HG02973 (cell line): ENCODE results near the gene KCNIP4.

ENCODE experiments used
- ATAC-seq: cut with Tn5 transposase; IDR thresholded peaks from one replicate; pipeline ENCODE4 v1.9.1; 2021; ENCODE audit warnings: moderate library complexity; ENCODE audit not compliant: unreplicated experiment

Gene KCNIP4

DNA sequence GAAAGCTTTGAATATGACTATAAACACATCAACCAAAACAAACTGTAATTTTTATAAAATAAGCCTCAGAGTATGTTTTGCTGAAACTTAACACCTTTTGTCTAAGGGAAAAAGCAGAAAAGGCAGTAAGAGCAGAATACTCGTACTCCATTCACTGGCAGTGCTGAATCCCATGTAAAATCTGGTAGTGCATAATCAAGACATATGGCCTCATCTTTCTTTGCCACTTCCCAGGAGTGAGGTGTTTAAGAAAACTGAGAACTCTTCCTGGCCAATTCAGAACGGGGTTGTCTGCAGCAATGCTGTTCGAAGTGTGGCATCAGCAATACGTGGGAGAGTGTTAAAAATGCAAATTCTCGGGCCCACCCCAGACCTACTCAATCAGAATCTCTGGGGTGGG is 946.3 kb downstream of the KCNIP4 start:
- no peak for ATAC-seq

DNA sequence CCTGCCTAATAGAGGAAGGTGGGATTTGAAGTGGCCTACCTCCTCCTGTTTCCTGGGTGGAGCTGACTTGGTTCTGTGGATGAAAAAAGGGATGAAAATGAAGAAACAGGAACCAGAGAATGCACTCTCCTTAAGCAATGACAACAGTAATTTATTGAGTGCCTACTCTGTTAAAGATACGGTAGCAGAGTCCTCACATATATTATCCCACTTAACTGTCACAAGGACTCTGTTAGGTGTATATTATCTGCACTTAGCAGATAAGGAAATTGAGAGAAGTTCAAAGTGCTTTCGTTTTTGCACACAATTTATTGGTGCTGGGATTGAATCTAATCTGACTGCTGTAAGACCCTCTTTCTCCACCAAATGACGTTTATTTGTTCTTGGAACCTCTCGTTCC is 947.1 kb downstream of the KCNIP4 start:
- no peak for ATAC-seq

DNA sequence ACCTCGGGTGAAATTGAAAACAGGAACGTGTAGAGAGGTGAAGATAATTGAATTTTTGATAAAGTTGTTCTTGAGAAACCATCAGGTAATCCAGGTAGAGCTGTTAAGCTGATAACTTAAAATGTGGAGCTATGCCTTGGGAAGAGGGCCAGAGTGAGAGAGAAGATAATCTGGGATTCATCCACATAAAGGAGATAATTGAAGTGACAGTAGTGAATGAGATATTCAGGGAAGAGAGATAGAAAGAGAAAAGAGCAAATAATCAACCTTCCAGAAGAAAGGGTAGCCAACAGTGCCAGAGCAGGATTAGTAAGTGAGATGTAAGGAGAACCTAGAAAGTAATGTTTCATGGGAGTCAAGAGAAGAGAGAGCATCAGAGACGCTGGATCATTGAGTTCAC is 950.7 kb downstream of the KCNIP4 start:
- no peak for ATAC-seq

DNA sequence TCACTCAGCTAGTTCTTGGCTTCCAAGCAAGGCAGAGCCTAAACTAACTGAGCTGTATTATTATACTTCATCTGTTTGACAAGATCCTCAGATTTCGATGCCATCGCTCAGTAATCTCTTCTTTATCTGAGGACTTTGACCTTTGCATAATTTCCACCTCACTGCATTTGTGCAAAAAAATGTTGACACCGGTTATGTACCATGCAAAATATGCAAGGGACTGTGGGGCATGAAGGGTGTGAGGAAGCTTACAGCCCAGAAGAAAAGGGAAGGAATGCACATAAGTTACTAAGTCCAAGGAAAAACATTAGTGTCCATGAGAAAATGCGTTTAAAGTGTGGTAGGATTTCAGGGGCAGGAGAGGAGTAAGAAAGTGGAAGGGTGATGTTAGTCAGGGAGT is 953.0 kb downstream of the KCNIP4 start:
- ATAC-seq = no peak

DNA sequence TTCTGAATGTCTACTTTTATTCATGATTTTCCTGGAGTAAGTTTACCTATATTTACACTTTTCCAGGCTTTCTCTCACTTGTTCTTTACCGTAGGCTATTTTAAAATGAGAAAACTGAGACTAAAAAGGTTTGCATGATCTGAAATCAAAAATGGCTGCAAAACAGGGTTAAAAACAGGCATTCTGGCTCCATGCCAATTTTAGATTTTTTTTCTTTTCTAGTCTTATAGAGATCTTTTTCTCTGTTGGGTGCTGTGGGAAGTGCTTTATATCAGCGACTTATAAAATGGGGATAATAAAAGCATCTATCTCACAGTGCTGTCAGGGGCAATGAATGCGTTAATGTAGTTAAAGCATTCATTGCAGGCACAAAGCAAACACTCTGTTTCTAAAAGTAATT is 953.6 kb downstream of the KCNIP4 start:
- ATAC-seq = no peak

DNA sequence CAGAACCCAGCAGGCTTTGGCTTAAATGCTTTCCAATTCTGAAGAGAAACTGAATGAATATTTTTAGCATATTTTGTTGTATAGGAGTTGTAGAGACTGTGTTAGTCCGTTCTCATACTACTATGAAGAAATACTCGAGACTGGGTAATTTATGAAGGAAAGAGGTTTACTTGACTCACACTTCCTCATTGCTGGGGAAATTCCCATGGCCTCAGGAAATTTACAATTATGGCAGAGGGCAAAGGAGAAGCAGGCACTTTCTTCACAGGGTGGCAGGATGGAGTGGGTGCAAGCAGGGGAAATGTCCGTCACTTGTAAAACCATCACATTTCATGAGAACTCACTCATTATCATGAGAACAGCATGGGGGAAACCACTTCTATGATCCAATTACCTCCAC is 956.6 kb downstream of the KCNIP4 start:
- ATAC-seq = no peak

DNA sequence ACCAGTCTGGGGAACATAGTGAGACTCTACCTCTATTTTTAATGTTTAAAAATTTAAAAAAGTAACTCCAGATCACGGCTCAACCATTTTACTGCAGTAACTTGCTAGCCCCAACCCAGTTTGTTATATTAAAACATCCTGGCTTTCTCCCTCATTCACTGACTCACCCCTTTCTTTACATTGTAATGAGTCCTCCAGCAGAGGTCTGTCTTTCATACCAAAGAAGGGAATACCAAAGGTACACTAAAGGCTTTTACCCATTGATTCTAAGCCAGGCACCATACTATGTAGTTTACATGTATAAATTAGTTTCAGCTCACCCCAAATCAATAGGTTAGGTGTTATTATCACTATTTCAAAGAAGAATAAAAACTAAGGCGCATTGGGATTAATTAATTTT is 961.4 kb downstream of the KCNIP4 start:
- no peak for ATAC-seq

DNA sequence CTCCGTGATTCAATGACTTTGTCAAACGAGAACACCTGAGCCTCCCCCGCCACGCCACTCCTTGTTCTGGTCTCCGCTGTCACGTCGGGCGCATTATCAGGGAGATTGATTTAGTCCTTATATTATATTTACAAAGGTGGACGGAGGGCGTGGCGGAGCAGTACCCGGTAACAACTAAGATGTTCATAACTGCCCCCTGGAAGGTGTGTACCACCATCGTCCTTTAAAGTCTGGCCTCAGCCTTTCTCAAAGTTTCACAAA is 964.1 kb downstream of the KCNIP4 start:
- no peak for ATAC-seq

DNA sequence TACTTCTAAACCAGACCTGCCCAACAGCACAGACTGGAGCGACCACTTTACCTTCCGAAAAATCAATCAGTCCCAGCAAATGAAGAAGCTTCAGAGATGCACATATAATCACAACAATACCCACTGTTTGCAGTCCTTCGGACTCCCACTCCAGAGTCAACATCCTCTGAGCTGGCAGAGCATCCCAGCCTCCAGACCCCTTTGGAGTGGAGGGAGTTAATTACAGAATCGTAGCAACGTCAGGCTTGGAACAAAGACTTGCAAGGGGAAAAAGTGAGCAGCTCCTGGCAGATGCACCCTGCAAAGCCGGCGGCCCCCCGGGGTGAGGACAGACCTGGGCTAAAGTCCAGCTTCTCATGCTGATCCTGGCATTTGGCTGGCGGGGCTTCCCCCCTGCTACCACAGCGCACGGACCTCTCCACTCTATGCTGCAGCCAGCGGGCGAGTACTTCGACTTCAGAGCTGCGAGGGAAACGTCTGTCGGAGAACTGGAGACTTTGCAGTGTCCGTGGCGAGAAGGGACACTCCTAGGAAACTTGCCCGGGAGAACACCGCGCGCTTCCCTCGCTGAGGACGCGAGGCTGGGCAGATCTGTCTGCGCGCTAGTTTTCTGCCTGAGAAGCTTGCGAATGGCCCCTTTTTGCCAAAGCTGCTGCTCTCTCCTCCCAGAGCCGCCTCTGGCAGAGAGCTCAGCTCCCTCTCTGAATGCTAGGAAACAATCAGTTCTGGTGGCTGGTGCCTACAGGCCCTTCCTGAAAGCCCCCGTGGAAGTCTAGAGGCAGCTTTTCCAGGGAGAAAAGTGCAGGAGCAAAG is 964.6 kb downstream of the KCNIP4 start:
- ATAC-seq = no peak

DNA sequence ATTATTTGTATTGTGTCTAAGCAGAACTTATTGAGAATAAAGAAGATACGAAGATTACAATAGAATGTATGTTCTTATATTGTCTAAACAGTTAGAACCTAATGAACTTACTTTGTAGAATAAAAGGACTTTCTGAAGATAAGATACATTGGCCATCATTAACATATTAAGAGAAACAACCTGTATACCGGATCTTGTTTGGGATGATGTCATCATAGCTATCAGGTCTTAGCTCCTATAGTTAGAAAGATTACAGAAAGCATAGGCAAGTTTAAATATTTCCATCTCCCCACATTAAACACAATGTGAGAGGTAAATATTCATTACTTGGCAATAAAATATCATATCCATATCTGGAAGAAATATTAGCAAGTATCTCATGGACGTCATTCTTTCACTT is 966.0 kb downstream of the KCNIP4 start:
- ATAC-seq = no peak

DNA sequence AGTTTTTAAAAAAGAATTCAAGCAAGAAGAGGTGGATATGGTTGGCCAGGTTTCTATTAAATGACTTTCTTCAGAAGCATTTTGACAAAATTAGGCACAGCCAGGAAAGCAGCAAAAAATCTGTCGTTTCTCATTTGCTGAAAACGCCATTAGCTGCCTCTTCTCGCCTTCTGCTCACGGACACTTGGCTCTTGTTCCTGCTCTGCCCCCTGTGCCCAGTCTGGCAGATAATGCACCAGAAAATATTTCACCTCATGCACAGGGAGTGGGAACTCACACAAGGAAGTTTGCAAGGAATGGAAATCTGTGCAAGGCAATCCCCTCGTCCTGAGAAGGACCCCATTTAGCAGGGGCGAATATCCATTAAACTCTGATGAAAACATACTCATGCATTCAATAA is 988.3 kb downstream of the KCNIP4 start:
- ATAC-seq = no peak

DNA sequence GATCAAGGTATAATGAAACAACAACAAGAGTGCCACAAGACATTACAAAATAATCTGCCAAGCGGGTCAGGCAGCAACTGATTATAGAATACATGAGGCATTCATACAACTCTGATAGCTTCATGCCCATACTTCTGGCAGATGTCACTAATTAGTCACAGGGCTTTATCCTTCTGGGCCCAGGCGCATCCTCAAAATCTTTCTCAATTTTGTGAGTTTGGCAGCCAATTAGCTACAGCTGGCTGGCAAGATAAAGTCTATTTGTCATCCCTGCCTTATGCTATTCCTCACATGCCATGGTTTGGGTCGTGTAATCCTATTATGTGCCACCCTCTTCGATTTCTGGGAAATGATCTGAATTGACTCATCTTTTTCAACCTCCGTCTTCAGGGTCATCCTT is 994.0 kb downstream of the KCNIP4 start:
- no peak for ATAC-seq

DNA sequence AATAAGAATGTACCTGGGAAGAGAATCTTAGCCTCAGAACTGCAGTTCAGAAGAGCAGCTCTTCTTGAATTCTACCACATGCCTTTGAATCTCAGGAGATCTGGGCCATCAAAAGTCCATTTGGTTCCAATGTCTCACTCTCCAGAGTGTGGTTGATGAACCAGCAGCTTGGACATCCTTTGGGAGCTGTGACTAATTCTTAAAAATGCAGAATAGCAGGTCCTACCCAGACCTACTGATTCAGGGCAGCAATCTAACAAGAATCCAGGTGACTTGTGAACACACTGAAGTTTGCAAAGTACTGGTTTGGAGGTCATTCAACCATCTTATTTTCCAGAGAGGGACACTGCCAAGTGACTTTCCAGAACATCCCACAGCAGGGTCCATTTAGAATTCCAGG is 1003.6 kb downstream of the KCNIP4 start:
- no peak for ATAC-seq

DNA sequence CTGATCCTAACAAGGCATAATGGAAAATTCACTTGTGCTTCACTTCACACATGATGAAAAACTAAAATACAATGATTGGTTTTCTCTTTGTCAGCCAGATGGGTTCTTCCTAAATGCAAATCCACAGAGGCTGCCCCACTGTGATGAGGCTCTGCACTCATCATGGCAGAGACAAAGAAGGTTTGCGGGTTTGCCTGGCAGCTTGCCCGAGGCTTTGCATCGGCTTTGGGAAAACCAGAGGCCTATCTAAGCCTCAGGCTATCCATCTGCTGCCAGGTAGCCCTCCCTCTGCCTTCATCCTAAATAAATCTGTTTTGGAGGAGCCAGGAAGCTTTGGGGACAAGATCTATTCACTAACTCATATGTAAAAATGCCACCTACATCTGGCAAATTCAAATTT is 1004.1 kb downstream of the KCNIP4 start:
- no peak for ATAC-seq

DNA sequence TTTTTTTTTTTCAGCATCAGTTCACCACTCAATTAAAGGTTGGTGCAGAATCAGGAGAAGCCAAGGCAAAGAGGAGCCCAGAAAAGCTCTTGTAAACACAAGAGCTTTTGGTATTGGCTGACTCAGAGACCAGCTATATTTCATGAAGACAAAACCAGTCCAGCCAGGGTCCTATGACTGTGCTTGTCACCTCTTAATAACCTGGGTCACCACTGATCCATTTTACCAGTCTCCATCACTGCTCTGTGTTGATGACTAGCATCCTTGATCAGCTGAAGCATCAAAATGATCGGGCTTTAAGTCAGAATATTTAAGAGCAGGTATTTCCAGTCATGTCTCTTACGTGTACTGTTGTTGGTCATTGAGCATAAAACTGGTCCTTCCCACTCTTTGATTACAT is 1010.4 kb downstream of the KCNIP4 start:
- no peak for ATAC-seq

DNA sequence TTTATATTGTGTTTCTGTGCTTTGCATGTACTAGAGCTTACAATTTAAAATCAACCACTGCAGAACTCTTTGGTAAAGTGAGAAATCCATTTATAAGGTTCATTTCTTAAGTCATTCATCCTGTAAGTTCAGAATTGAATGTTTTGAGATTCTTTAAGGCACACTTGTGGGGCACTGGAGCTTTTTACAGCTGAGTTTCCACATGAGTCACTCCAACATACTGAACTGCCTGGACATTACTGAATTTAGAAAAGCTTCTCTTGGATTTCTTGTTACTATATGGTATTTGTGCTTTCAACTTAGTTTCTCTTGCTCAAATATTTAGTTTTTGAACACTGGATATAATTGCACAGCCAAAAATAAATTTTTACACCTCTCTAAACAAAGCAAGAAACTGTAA is 1022.0 kb downstream of the KCNIP4 start:
- ATAC-seq = no peak

DNA sequence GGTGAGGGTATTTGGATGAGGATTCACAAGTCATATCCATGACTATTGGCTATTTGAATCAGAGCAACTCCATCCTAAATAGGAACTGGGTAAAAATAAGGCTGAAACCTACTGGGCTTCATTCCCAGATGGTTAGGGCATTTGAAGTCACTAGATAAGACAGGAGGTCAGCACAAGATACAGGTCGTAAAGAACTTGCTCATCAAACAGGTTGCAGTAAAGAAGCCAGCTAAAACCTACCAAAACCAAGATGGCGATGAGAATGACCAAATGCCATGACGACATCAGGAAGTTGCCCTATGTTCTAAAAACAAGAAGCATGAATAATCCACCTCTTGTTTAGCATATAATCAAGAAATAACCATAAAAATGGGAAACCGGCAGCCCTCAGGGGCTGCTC is 1023.4 kb downstream of the KCNIP4 start:
- no peak for ATAC-seq

DNA sequence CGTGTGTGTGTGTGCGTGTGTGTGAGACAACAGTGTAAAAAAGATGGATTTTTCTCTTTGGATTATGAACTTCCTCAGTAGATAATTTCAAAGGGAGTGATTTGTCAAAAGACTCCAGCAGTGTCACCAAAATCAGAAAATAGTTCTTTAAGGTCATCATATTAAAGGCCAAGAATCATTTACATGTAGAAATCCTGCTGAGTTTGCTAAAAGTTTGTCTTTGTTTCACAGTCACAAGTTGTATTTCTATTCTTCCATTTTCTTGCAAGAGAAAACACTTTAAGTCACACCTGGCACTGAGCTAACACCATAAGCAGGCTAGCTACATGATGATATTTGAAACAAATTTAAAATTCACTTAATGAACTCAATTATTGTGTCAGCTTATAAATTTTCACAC is 1025.6 kb downstream of the KCNIP4 start:
- ATAC-seq = no peak

DNA sequence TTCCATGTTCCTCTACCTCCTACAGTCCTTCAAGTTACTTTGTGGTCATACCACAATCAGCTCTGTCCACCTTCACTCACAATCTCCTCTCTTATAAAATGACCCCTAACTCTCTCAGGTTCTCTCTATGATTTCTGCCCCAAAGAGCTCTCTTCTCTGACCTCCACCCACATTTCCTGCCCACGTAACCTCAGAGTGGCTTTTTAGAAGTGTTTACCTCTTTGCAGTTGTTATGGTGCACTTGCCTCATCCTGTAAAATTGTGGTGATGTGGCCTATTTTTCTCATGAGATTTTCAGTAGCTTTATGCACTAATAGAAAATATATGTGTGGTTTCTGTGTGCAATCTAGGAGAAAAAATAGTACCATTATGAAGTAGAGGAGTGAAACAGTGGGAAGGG is 1032.5 kb downstream of the KCNIP4 start:
- ATAC-seq = no peak

DNA sequence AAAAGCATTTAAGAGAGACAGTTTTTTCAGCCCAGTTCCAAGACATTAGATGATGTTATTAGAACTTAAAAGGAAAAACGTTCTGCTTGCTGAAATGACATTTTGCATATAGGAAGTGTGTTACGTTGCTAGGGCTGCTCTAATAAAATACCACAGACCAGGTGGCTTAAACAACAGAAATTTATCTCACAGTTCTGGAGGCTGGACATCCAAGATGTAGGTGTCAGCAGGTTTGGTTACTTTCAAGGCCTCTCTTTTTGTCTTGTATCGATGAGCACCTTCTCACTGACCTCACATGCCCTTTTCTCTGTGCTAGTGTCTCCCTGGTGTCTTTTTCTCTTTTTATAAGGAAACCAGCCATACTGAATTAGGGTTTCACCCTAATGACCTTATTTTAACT is 1043.6 kb downstream of the KCNIP4 start:
- no peak for ATAC-seq

DNA sequence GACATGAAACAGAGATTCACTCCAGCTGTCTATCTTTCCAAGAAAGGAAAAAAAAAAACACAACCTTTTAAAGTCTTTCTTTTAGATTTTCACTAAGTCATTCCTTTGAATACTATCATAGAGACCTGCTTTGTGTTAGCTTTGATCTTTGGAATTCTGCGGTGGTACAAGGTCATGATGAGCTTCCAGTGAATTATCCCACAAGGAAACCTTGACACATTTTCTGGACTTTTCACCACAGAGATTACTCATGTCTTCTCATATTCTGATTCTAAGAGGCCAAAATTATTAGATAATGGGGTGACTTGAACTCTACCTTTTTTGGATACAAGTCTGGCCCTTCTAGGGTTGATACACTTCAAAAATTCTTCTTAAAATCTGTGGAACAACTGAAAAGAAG is 1046.7 kb downstream of the KCNIP4 start:
- no peak for ATAC-seq

DNA sequence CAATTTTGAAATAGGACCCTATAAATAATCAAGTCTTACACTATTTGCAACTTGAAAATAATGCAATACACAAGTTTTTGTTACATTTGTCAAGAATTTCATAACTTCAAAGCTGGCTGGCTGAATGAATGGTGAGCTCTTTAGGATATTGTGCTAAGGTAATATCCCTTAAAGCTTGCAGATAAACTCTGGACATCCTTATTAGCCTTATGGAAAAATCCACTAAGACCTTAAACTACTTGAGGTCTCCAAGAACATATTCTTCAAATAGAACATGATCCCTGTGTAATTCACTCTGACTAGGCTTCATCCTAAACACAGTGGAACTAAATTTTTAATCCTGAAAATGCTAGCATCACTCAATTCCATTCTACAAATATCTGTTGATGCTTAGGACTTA is 1049.0 kb downstream of the KCNIP4 start:
- no peak for ATAC-seq

DNA sequence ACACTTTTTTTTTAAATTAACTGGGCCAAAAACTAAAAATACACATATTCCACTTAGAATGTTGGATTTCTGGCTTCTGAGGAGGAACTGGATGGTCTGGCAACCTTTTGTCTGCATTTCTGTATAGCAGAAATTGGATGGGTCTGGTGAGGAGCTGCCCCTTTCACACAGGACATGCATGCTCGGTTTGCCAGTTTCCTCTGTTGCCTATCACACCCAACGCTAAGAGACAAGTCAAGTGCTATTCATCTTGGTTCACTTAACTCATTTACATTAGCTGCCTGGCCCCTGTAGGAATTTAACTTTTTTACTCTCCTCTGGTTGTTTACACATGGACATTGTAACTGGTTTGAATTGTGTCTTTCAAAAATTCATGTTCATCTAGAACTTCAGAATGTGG is 1052.6 kb downstream of the KCNIP4 start:
- ATAC-seq = no peak

DNA sequence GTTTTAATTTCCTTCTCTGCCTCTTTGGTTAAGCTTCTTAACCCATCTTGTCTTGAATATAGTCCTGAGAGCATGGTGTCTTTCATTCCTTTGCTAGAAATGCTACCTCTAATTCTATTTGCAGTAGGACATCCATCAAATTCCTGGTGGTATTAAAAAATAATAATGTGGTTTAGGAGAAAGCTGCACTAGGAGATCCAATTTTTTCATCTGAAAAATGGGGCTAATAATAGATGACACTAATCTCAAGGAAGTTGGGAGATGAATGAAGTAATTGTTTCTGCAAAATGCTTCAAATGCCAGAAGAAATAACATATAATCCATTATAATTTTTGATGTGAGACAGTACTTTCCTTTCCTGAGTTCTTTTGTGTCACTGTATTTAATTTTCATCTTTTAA is 1053.4 kb downstream of the KCNIP4 start:
- no peak for ATAC-seq
